GM12878 (cell line): ENCODE results near the gene KCTD12. TPM values are rescaled to one million over a fixed set of nuclear protein-coding genes. Genes with fewer than 3 reads are reported as not detected.

ENCODE experiments used
- ATAC-seq: fragments of 200-7000 bp; cut with Tn5 transposase; 3 replicates; pipeline ENCODE4 v1.9.1; 2020; ENCODE audit warnings: mild to moderate bottlenecking, moderate library complexity
- BruUV-seq: library from RNA; stranded (reverse); fragments of 400-500 nt; replicated peaks from 2 replicates; lab custom pipeline; 2021; lab: Mats Ljungman, UMichigan
- CTCF ChIA-PET: fragments of 300-600 bp; sonication (Branson Sonifier 250); formaldehyde crosslinking; extraction: SDS; loops from one replicate; lab custom pipeline; 2021; ENCODE audit warnings: inconsistent platforms; lab: Yijun Ruan, JAX
- POLR2A ChIA-PET: fragments of 350-600 bp; formaldehyde crosslinking; extraction: SDS; loops from one replicate; lab custom pipeline; 2021; ENCODE audit warnings: inconsistent platforms; lab: Charles Lee
- RAD21 ChIA-PET: fragments of 300-600 bp; sonication (Branson Sonifier 250); formaldehyde crosslinking; loops from one replicate; lab custom pipeline; 2023; ENCODE audit warnings: antibody characterized with exemption; ENCODE audit not compliant: unreplicated experiment; lab: Charles Lee
- SMC1A ChIA-PET: fragments of 300-600 bp; sonication (Branson Sonifier 250); formaldehyde crosslinking; loops from one replicate; lab custom pipeline; 2023; ENCODE audit not compliant: unreplicated experiment, uncharacterized antibody; lab: Charles Lee
- DNase-seq: peaks from one replicate; pipeline ENCODE4 v3.0.0-alpha.2; 2011; ENCODE audit warnings: low read depth, low spot score
- FAIRE-seq: peaks from 3 replicates; lab custom pipeline; 2011; peaks lifted over from hg19 to GRCh38; lab: Jason Lieb, UNC
- H2AFZ ChIP-seq: 2 replicates; pipeline ENCODE4 v1.6.0; 2011; ENCODE audit warnings: low read depth, low read length, control low read depth; ENCODE audit not compliant: control insufficient read depth
- H3K27ac ChIP-seq: 2 replicates; pipeline ENCODE4 v1.5.1; 2011; ENCODE audit warnings: control low read depth; ENCODE audit not compliant: control insufficient read depth, insufficient read depth
- H3K27me3 ChIP-seq, 2 experiments: replicated peaks in 1 of 2; 2 replicates each; pipeline versions ENCODE4 v1.6.0 to v1.6.1; 2011; ENCODE audit warnings: low read length in 1 of 2; ENCODE audit not compliant: control insufficient read depth in 2 of 2, insufficient read depth in 2 of 2
- H3K36me3 ChIP-seq, 2 experiments: 2 replicates each; pipeline ENCODE4 v1.5.1; 2011; ENCODE audit warnings: low read length in 1 of 2; ENCODE audit not compliant: control insufficient read depth in 2 of 2, insufficient read depth in 2 of 2
- H3K4me1 ChIP-seq: 2 replicates; pipeline ENCODE4 v1.6.1; 2011; ENCODE audit warnings: mild to moderate bottlenecking, low read length, moderate library complexity, mixed read lengths; ENCODE audit not compliant: control insufficient read depth, insufficient read depth
- H3K4me2 ChIP-seq: 2 replicates; pipeline ENCODE4 v1.6.0; 2011; ENCODE audit warnings: control low read depth; ENCODE audit not compliant: control insufficient read depth, insufficient read depth
- H3K4me3 ChIP-seq: fragments of 200-600 bp; sonication (generic); 2 replicates; pipeline ENCODE4 v1.5.1; 2016
- H3K79me2 ChIP-seq: 2 replicates; pipeline ENCODE4 v1.6.0; 2011; ENCODE audit warnings: low read length; ENCODE audit not compliant: control insufficient read depth, insufficient read depth
- H3K9ac ChIP-seq: 2 replicates; pipeline ENCODE4 v1.8.0; 2011; ENCODE audit warnings: low read length, control low read depth, mixed read lengths; ENCODE audit not compliant: control insufficient read depth, insufficient read depth
- H3K9me3 ChIP-seq: replicated peaks from 3 replicates; pipeline ENCODE4 v1.5.1; 2011; ENCODE audit warnings: mild to moderate bottlenecking, low read length; ENCODE audit not compliant: control insufficient read depth, insufficient read depth
- H4K20me1 ChIP-seq: 2 replicates; pipeline ENCODE4 v1.6.0; 2011; ENCODE audit not compliant: control insufficient read depth, insufficient read depth
- CBFB ChIP-seq: IDR thresholded peaks from 2 replicates; pipeline ENCODE4 v1.6.1; 2016; ENCODE audit warnings: antibody characterized with exemption, low read depth
- EP300 ChIP-seq, 2 experiments: fragments of 150-350 bp in 1 of 2; IDR thresholded peaks; 2 replicates each; pipeline ENCODE4 v1.6.1; 2011 to 2012; ENCODE audit warnings: low read depth in 2 of 2, low read length in 2 of 2, borderline replicate concordance in 1 of 2, improper control_type of control experiment in 1 of 2, inconsistent platforms in 1 of 2; ENCODE audit not compliant: control insufficient read depth in 1 of 2
- PBX3 ChIP-seq: IDR thresholded peaks from 2 replicates; pipeline ENCODE4 v1.6.1; 2011; ENCODE audit warnings: mild to moderate bottlenecking, low read depth, low read length, moderate library complexity; ENCODE audit not compliant: insufficient replicate concordance
- TCF3 ChIP-seq: IDR thresholded peaks from 2 replicates; pipeline ENCODE4 v1.6.1; 2012; ENCODE audit warnings: low read depth, mild to moderate bottlenecking, low read length, borderline replicate concordance; ENCODE audit not compliant: insufficient read depth
- WRNIP1 ChIP-seq: IDR thresholded peaks from 2 replicates; pipeline ENCODE4 v1.6.1; 2011; ENCODE audit warnings: low read depth, low read length, improper control_type of control experiment, borderline replicate concordance
- WGBS: methylation state at CpG from one replicate; pipeline ENCODE4 v1.1.6; 2016; ENCODE audit warnings: low lambda C conversion rate; ENCODE audit not compliant: insufficient replicate concordance, insufficient coverage; ENCODE audit errors: missing lambda C conversion rate; 5-methylcytosine and 5-hydroxymethylcytosine counted together
- in situ Hi-C: fragments of 300-500 bp; cut with MboI; formaldehyde crosslinking; loops from 9 replicates; pipeline ENCODE4 v1.14.3; 2018; ENCODE audit warnings: mixed read lengths
- intact Hi-C: fragments of 100-400 bp; cut with micrococcal nuclease; formaldehyde crosslinking; loops from one replicate; pipeline ENCODE4 v1.14.2; 2022; ENCODE audit not compliant: unreplicated experiment
- polyA plus RNA-seq, 11 experiments: library from polyadenylated mRNA; depleted of rRNA in 4 of 11; unstranded in 6 of 11; stranded (reverse) in 5 of 11; fragments of >200 nt; fragmentation: Nextera tagmentation in 4 of 11; fragmentation: Illumina TruSeq in 1 of 11; extraction: Ambion mirVana in 4 of 11; extraction: Trizol in 1 of 11; gene quantifications; 1 replicate in 1 of 11; 2 replicates in 10 of 11; pipeline versions ENCODE4 v1.2.1 to v1.2.3, GENCODE V29; 2011 to 2016; ENCODE audit warnings: inconsistent platforms in 2 of 11, missing spikeins in 2 of 11, low read depth in 1 of 11
- total RNA-seq, 4 experiments: library from RNA; depleted of rRNA in 3 of 4; stranded (reverse); fragments of >200 nt in 3 of 4; fragmentation: Illumina TruSeq in 1 of 4; extraction: Trizol in 1 of 4; gene quantifications; 2 replicates each; pipeline versions ENCODE4 v1.2.1 to v1.2.3, GENCODE V29; 2013 to 2021

The KCTD12 gene
- total and polyA plus RNA-seq, 10 of the 15 experiments (the other 5 are each of a cell fraction or from before 2014, with no cell fraction given): 0.24 to 2.9 (median 0.92) TPM

GRCh38 chr13:76863022-76863421 is 23.2 kb downstream of the KCTD12 start (continued):
- TF ChIP-seq CBFB (no peak), TCF3 (no peak), EP300 (IDR thresholded peaks at IDR 0.05; ENCODE audit: borderline replicate concordance in 1 of 2, control insufficient read depth in 1 of 2, low read depth in 2 of 2, low read length in 2 of 2) (no peak), PBX3 (no peak)

GRCh38 chr13:76861859-76862258 is 24.3 kb downstream of the KCTD12 start:
- Histone ChIP-seq H3K27me3 (no peaks in the 10 kb centered on the region; a peak in 2 of 4 replicates), H3K4me1 (no peaks in the 10 kb centered on the region), H2AFZ (no peak overlapping the region), H3K4me3 (no peak overlapping the region), H3K27ac (no peak overlapping the region), H3K4me2 (no peak overlapping the region), H3K9me3 (no peaks in the 10 kb centered on the region), H3K36me3 (no peaks in the 10 kb centered on the region), H3K79me2 (no peaks in the 10 kb centered on the region), H3K9ac (no peak overlapping the region), H4K20me1 (no peaks in the 10 kb centered on the region)
- no peak for DNase-seq
- FAIRE-seq: no peak
- SMC1A ChIA-PET: no interaction called here
- ATAC-seq: no peak
- WGBS: 29% methylated on average over 3 of the region's 3 CpGs
- RAD21 ChIA-PET: no interaction called here
- POLR2A ChIA-PET: no interaction called here
- intact Hi-C loops: no loop called here
- TF ChIP-seq WRNIP1: no peak
- in situ Hi-C loops: no loop called here
- no TSS peak for BruUV-seq
- CTCF ChIA-PET: no interaction called here
